Endodermal cell (in vitro differentiated cells): ENCODE measurements around the gene BIVM. TPM values are rescaled to one million over a fixed set of nuclear protein-coding genes. Genes with fewer than 3 reads are reported as not detected.

ENCODE experiments used
- DNase-seq: peaks from one replicate; pipeline ENCODE4 v3.0.0-alpha.2; 2017
- H3K27ac ChIP-seq: 2 replicates; pipeline ENCODE4 v1.5.1; 2013; ENCODE audit warnings: mild to moderate bottlenecking, low read depth, low read length, moderate library complexity
- H3K27me3 ChIP-seq: 2 replicates; pipeline ENCODE4 v1.6.1; 2013; ENCODE audit warnings: mild to moderate bottlenecking, low read length, moderate library complexity; ENCODE audit not compliant: insufficient read depth, control insufficient read depth, poor library complexity, severe bottlenecking
- H3K36me3 ChIP-seq: 2 replicates; pipeline ENCODE4 v1.7.0; 2013; ENCODE audit warnings: mild to moderate bottlenecking, low read length, moderate library complexity; ENCODE audit not compliant: control insufficient read depth, insufficient read depth
- H3K4me1 ChIP-seq: one replicate; pipeline ENCODE4 v1.7.0; 2013; ENCODE audit warnings: low read length; ENCODE audit not compliant: control insufficient read depth, insufficient read depth
- H3K4me3 ChIP-seq: 2 replicates; pipeline ENCODE4 v1.5.1; 2013; ENCODE audit warnings: mild to moderate bottlenecking, low read length, moderate library complexity
- H3K9ac ChIP-seq: 2 replicates; pipeline ENCODE4 v1.6.1; 2013; ENCODE audit warnings: mild to moderate bottlenecking, low read length, moderate library complexity; ENCODE audit not compliant: poor library complexity, severe bottlenecking; ENCODE audit errors: extremely low read depth
- H3K9me3 ChIP-seq: 2 replicates; pipeline ENCODE4 v1.6.1; 2013; ENCODE audit warnings: mild to moderate bottlenecking, low read length, moderate library complexity; ENCODE audit not compliant: control insufficient read depth
- H3K27ac Mint-ChIP-seq: 2 replicates; pipeline ENCODE4 v1.8.0; 2020; ENCODE audit warnings: mixed read lengths
- H3K27me3 Mint-ChIP-seq: 2 replicates; pipeline ENCODE4 v1.8.0; 2021; ENCODE audit warnings: mild to moderate bottlenecking, mixed read lengths; ENCODE audit not compliant: insufficient read depth
- H3K36me3 Mint-ChIP-seq: 2 replicates; pipeline ENCODE4 v1.8.0; 2020; ENCODE audit warnings: low read depth, mixed read lengths
- H3K4me1 Mint-ChIP-seq: 2 replicates; pipeline ENCODE4 v1.8.0; 2020; ENCODE audit warnings: mixed read lengths
- H3K4me3 Mint-ChIP-seq: 2 replicates; pipeline ENCODE4 v1.8.0; 2020; ENCODE audit warnings: mild to moderate bottlenecking, moderate library complexity, mixed read lengths
- H3K9me3 Mint-ChIP-seq: 2 replicates; pipeline ENCODE4 v1.8.0; 2020; ENCODE audit warnings: mild to moderate bottlenecking, mixed read lengths
- CTCF ChIP-seq: fragments of 200-600 bp; sonication (generic); conservative IDR thresholded peaks from 2 replicates; pipeline ENCODE4 v1.5.0; 2021; ENCODE audit warnings: antibody characterized with exemption, mild to moderate bottlenecking
- WGBS, 2 experiments: methylation state at CpG; one replicate each; pipeline versions ENCODE4 v1.1.5 to v1.1.7; 2013; ENCODE audit warnings: missing lambda C conversion rate in 2 of 2, mixed read lengths in 1 of 2; ENCODE audit not compliant: insufficient coverage in 1 of 2, insufficient read length in 1 of 2; 5-methylcytosine and 5-hydroxymethylcytosine counted together
- total RNA-seq, 2 donors: library from RNA; stranded (reverse); fragmentation: NEBNext Ultra II Directional in 1 of 2; extraction: Animal tissue kit (Norgen Biotek cat#: 25700) in 1 of 2; gene quantifications; 2 replicates in 1 of 2; 3 replicates in 1 of 2; pipeline ENCODE4 v1.2.1, GENCODE V29; 2021

BIVM gene
- total RNA-seq, 2 donors from 2014 or later: 14.7 to 15.0 TPM

DNA sequence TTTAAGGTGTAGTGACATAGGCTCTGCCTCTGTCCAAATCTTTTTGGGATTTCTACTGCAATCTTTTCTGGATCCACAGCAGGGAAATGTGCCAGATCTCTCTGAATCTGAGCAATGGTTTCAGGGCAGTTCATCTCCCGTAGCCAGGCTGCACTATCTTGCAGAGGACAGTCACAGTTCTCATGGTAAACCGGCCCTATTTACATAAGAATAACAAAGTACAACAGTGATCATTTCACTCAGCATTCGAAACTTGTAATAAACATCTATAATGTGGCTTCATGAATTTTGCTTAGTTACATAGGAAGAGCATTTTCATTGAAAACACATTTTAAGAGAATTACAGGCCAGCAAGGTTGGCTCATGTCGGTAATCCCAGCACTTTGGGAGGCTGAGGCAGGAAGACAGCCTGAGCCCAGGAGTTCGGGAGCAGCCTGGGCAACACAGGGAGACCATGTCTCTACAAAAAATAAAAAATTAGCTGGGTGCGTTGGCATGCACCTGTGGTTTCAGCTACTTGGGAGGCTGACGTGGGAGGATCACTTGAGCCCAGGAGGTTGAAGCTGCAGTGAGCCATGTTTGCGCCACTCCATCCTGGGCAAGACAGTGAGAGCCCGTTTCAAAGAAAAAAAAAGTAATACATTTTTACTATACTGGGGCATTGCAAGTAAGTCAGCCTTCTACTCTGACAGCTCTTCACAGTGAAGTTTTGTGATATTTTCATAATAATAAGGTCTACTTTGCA, 5.1 kb upstream of the BIVM start:
- Histone ChIP-seq H3K9me3 (no peaks in the 10 kb centered on the region), H3K4me3 (no peak overlapping the region), H3K4me1 (no peaks in the 10 kb centered on the region), H3K27me3 (no peaks in the 10 kb centered on the region), H3K27ac (no peak overlapping the region), H3K9ac (no peak overlapping the region), H3K36me3 (peaks cover 49% of the 10 kb centered on the region)
- TF ChIP-seq CTCF: no peak
- H3K27me3 Mint-ChIP-seq: peaks cover 1% of the 10 kb centered on the region
- H3K4me3 Mint-ChIP-seq: no peak overlapping the region
- peak overlapping the region; percentile 52 for H3K27ac Mint-ChIP-seq
- H3K36me3 Mint-ChIP-seq: peaks cover 22% of the 10 kb centered on the region
- DNase-seq: no peak
- H3K4me1 Mint-ChIP-seq: no peaks in the 10 kb centered on the region
- no peaks in the 10 kb centered on the region for H3K9me3 Mint-ChIP-seq
- 78 to 81% methylated on average over 7 to 9 of the region's 9 CpGs for WGBS, 2 experiments

DNA sequence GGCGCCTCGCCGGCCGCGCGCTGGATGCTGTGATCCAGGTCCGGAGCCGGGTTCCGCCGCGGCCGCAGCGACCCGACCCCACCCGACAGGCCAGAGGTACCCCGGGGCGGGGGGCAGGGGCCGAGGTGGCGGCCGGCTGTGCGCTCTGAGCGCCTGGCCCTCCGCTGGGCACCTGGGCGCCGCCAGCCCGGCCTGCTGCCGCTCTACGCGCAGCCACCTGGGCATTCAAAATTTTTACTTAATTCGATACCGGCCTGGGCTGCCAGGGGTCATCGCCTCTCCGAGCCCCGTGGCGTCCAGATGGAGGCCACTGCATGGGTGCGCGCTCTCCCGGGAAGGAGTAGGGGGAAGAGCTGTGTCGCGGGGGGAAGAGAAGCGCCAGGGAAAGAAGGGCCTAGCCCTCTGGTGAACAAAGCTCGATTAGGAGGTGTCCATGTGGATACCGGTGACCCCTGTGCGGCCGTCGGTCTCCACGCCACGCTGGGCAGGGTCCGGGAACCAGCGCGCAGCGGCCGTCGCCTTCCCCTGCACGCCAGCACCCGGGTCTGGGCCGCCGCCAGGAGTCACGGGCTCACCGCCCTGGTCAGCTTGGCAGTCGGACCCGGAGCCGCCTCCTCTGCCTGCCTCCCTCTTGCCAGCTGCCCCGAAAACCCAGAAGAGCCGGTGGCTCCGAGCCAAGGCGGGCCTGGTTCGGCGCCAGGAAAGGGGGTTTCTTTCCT, 666 bp downstream of the BIVM start:
- no peaks in the 10 kb centered on the region for H3K36me3 ChIP-seq
- Mint-ChIP-seq H3K36me3 (no peaks in the 10 kb centered on the region), H3K4me1 (peaks cover 4% of the 10 kb centered on the region), H3K9me3 (no peaks in the 10 kb centered on the region), H3K27me3 (peaks cover 3% of the 10 kb centered on the region), H3K4me3 (peak overlapping the region; percentile 77), H3K27ac (no peak overlapping the region)
- peak; percentile 73 for DNase-seq
- 0 to 8% methylated on average over 14 to 69 of the region's 69 CpGs for WGBS, 2 experiments
- TF ChIP-seq CTCF: no peak
- no peaks in the 10 kb centered on the region for H3K4me1 ChIP-seq
- no peaks in the 10 kb centered on the region for H3K27me3 ChIP-seq
- no peaks in the 10 kb centered on the region for H3K9me3 ChIP-seq
- no peak overlapping the region for H3K9ac ChIP-seq
- H3K4me3 ChIP-seq: peak overlapping the region; percentile 95
- H3K27ac ChIP-seq: no peak overlapping the region

DNA sequence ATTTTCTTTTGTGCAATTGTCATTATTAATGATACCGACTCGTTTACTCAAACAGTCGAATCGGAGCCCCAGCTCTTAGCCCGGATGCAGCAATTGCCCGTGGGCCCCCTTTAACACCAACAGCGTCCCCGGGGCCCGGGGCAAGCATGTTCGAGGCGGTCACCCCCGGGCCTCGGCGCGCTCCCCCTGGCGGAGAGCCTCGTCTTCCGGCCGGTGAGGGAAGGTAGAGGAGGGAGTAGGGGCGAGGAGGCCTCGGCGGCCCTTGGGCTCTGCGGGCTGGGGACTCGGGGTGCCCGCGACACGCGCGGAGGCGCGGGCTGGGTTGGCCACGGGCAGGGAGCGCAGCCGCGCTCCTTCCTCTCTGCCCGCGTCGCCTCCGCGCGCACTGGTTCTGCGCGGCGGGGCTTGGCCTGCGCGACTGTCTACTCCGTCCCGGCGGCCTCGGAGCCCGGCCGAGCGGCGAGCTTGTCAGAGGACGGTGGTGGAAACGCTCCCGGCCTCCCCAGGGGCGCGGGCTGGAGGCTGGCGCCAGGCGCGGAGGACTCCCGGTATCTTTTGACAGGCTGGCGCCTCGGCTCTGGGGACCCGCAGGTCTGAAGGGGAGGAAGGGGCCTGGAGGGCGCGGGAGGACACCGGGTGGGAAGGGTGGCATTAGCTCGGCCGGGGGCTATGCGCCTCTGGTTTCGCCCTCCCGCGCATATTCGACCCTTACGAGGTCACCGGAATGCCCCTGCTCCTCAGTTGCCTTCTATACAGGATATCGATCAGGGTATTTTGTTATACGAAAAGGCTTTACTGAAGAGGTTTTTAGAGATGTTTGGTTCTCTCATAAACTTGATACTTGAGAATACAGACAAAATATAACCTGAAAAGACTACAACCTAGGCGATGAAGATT, 1.5 kb downstream of the BIVM start:
- Mint-ChIP-seq H3K27me3 (peaks cover 3% of the 10 kb centered on the region), H3K9me3 (no peaks in the 10 kb centered on the region), H3K4me3 (peak overlapping the region; percentile 77), H3K36me3 (no peaks in the 10 kb centered on the region), H3K4me1 (peaks cover 4% of the 10 kb centered on the region), H3K27ac (no peak overlapping the region)
- H3K4me3 ChIP-seq: peak overlapping the region; percentile 95
- peak overlapping the region; percentile 68 for H3K9ac ChIP-seq
- 6 to 20% methylated on average over 14 to 81 of the region's 81 CpGs for WGBS, 2 experiments
- H3K27ac ChIP-seq: no peak overlapping the region
- H3K36me3 ChIP-seq: no peaks in the 10 kb centered on the region
- no peaks in the 10 kb centered on the region for H3K9me3 ChIP-seq
- no peaks in the 10 kb centered on the region for H3K27me3 ChIP-seq
- DNase-seq: peak; percentile 95
- TF ChIP-seq CTCF: peak; percentile 95
- no peaks in the 10 kb centered on the region for H3K4me1 ChIP-seq
